DOHH2 (cell line): ENCODE data around the gene EN2.

Experiments used
- H3F3A ChIP-seq: fragments of 200-600 bp; sonication (generic), shearing (Covaris generic); 2 replicates; pipeline ENCODE4 v1.6.0; 2016; ENCODE audit warnings: antibody characterized with exemption, mild to moderate bottlenecking; ENCODE audit not compliant: control insufficient read depth, insufficient read depth
- H3K27ac ChIP-seq: fragments of 200-600 bp; sonication (generic); 2 replicates; pipeline ENCODE4 v1.5.1; 2014; ENCODE audit warnings: low read depth, mild to moderate bottlenecking, low read length, moderate library complexity
- H3K27me3 ChIP-seq: fragments of 200-600 bp; sonication (generic); 2 replicates; pipeline ENCODE4 v1.6.1; 2014; ENCODE audit warnings: mild to moderate bottlenecking, low read length, mixed read lengths; ENCODE audit not compliant: control insufficient read depth
- H3K36me3 ChIP-seq: fragments of 200-600 bp; sonication (generic); 2 replicates; pipeline ENCODE4 v1.6.1; 2014; ENCODE audit warnings: mild to moderate bottlenecking, low read length, moderate library complexity, mixed read lengths; ENCODE audit not compliant: control insufficient read depth
- H3K4me1 ChIP-seq: fragments of 200-600 bp; sonication (generic); 2 replicates; pipeline ENCODE4 v1.6.1; 2014; ENCODE audit warnings: mild to moderate bottlenecking, low read length, mixed read lengths; ENCODE audit not compliant: control insufficient read depth
- H3K4me2 ChIP-seq: fragments of 200-600 bp; sonication (generic); 2 replicates; pipeline ENCODE4 v1.6.0; 2014; ENCODE audit warnings: mild to moderate bottlenecking, low read length, moderate library complexity
- H3K4me3 ChIP-seq: fragments of 200-600 bp; sonication (generic); 2 replicates; pipeline ENCODE4 v1.5.1; 2014; ENCODE audit warnings: mild to moderate bottlenecking, low read length, mixed read lengths
- H3K79me2 ChIP-seq: fragments of 200-600 bp; sonication (generic); 2 replicates; pipeline ENCODE4 v1.6.1; 2014; ENCODE audit warnings: mild to moderate bottlenecking, low read length, mixed read lengths; ENCODE audit not compliant: control insufficient read depth
- H3K9me2 ChIP-seq: fragments of 200-600 bp; sonication (generic); replicated peaks from 2 replicates; pipeline ENCODE4 v1.6.1; 2014; ENCODE audit warnings: mild to moderate bottlenecking, low read length, mixed read lengths; ENCODE audit not compliant: control insufficient read depth
- H3K9me3 ChIP-seq: fragments of 200-600 bp; sonication (generic); 2 replicates; pipeline ENCODE4 v1.6.1; 2014; ENCODE audit warnings: antibody characterized with exemption, low read length, mixed read lengths; ENCODE audit not compliant: control insufficient read depth, insufficient read depth
- H4K20me1 ChIP-seq: fragments of 200-600 bp; sonication (generic); 2 replicates; pipeline ENCODE4 v1.6.0; 2014; ENCODE audit warnings: low read depth, mild to moderate bottlenecking, antibody characterized with exemption, low read length, moderate library complexity; ENCODE audit not compliant: control insufficient read depth, insufficient read depth
- EZH2phosphoT487 ChIP-seq: fragments of 200-600 bp; sonication (generic); IDR thresholded peaks from 2 replicates; pipeline ENCODE4 v1.6.1; 2017; ENCODE audit warnings: borderline replicate concordance, mild to moderate bottlenecking, antibody characterized with exemption, low read length, moderate library complexity, mixed read lengths
- TF ChIP-seq, protein P1 (sequence below): fragments of 200-600 bp; sonication (generic); IDR thresholded peaks from one replicate; pipeline ENCODE4 v1.5.1; 2014; ENCODE audit warnings: antibody characterized with exemption, mild to moderate bottlenecking, low read depth, low read length; ENCODE audit not compliant: poor library complexity, severe bottlenecking

Gene EN2

DNA sequence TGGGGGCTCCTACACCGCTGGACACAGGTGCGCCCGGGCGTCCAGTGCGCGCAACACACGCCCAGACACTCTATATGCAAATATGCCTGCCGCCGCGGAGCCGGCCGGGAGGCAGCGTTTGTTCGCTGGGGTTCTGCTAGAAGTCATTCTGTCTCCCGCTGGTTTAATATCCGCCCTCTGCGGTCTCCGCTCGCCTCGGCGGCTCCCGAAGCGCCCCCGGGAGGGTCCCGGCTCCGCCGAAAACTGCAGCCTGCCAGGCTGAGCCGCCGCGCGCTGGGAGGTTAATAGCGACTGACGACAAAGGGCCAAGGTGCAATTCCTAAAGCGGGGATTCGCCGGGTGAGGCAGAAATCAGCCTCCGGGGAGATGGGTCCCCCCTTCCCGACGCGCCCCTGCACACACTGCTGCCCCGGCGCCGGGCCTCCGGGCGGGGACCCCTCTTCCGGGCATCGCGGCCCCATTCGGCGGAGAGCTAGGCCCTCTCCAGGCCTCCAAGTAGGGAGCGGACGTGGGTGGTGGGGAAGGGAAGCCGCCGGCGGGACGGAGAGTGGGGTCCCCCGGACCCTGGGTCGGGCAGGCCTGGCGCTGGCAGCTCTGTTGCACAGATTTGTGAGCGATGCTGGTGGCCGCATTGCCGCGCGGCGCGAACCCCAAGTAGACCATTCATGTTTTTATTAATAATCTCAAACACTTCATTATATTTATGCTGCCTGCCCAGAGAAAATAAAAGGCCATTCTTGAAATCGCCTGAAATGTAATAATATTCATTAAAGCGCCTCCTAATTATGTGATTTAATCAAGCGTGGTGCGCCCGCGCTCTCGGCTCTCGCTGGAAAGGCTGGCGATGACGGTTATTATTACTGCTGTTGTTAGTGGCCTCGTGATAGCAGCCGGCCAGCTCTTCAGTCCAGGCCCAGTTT lies 9.1 kb downstream of the EN2 start:
- no peak overlapping the region for H3K27ac ChIP-seq

DNA sequence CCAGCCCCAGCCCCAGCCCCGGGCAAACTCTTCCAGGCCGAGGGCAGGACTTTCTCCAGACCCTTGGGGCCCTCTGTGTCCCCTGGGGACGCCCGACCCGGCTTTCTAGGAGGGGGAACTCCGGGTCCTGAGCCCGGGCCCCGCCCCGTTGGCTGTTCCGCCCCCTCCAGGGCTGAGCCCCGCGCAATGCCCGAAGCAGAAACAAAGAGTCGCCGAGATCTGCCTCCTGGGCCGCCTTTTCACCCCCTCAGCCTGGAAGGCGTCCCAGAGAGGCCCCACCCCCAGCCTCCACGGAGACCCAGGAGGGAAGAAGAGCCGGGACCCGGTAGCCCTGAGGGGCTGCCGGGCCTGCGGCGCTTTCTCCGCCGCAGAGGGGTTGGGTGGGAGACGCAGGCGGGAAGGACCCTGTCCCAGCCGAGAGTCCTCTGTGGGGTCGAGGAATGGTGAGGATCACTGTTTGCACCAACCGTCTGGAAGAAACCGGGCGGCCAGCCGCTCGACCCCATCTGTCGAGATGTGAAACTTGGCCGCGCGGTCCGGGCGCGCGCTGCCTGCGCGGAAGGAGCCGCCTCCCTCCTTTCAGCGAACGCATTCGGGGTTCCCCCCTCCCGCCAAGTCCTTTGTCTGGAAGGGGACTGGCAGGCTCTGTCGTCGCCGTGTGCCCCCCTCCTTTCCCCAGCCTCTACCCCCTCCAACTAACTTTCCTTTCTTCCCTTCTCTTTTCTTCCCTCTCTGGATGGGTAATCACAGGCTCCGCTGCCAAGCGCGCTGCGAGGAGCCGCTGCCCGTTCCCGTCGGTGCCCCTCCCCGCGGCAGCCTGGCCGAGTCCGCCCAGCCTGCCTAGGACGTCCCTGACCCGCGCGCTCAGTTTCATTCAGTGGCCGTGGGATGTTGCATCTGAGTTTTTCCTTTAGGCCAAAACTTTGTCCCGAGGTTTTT lies 10.2 kb downstream of the EN2 start:
- H3K4me3 ChIP-seq: no peak overlapping the region
- H3F3A ChIP-seq: no peaks in the 10 kb centered on the region
- H3K27me3 ChIP-seq: peaks cover 54% of the 10 kb centered on the region
- no peak overlapping the region for H3K4me2 ChIP-seq
- no peaks in the 10 kb centered on the region for H3K79me2 ChIP-seq
- no peak for TF ChIP-seq EZH2phosphoT487
- TF ChIP-seq, protein P1, sequence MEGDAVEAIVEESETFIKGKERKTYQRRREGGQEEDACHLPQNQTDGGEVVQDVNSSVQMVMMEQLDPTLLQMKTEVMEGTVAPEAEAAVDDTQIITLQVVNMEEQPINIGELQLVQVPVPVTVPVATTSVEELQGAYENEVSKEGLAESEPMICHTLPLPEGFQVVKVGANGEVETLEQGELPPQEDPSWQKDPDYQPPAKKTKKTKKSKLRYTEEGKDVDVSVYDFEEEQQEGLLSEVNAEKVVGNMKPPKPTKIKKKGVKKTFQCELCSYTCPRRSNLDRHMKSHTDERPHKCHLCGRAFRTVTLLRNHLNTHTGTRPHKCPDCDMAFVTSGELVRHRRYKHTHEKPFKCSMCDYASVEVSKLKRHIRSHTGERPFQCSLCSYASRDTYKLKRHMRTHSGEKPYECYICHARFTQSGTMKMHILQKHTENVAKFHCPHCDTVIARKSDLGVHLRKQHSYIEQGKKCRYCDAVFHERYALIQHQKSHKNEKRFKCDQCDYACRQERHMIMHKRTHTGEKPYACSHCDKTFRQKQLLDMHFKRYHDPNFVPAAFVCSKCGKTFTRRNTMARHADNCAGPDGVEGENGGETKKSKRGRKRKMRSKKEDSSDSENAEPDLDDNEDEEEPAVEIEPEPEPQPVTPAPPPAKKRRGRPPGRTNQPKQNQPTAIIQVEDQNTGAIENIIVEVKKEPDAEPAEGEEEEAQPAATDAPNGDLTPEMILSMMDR: no peak
- H4K20me1 ChIP-seq: no peaks in the 10 kb centered on the region
- no peak overlapping the region for H3K27ac ChIP-seq
- H3K4me1 ChIP-seq: no peaks in the 10 kb centered on the region
- H3K9me3 ChIP-seq: no peaks in the 10 kb centered on the region
- no peaks in the 10 kb centered on the region for H3K9me2 ChIP-seq
- no peaks in the 10 kb centered on the region for H3K36me3 ChIP-seq

More for the DNA sequence above, 9.1 kb downstream of the EN2 start:
- Histone ChIP-seq H3K9me3 (no peaks in the 10 kb centered on the region), H3K4me2 (no peak overlapping the region), H3K27me3 (peaks cover 59% of the 10 kb centered on the region), H3K4me3 (no peak overlapping the region), H3K36me3 (no peaks in the 10 kb centered on the region), H3K79me2 (no peaks in the 10 kb centered on the region), H4K20me1 (no peaks in the 10 kb centered on the region), H3K9me2 (no peaks in the 10 kb centered on the region), H3F3A (no peaks in the 10 kb centered on the region), H3K4me1 (no peaks in the 10 kb centered on the region)
- no peak for TF ChIP-seq EZH2phosphoT487
- TF ChIP-seq, protein P1: no peak

DNA sequence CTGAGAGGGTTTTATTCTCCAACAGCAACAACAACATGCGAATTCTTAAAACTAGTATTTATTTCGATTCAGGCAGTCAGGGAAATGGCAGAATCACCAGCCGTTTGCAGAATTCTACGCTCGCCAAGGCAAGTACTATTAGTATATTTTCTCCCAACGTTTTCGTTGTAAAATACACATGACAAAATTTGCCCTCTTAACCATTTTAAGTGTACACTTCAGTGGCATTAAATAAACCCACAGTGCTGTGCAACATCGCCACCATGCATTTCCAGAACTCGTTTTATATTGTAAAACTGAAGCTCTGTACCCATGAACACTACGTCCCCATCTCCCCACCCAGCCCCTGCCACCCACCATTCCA lies 10.8 kb downstream of the EN2 start:
- no peaks in the 10 kb centered on the region for H3K9me2 ChIP-seq
- no peak for TF ChIP-seq EZH2phosphoT487
- TF ChIP-seq, protein P1: no peak
- no peaks in the 10 kb centered on the region for H3K36me3 ChIP-seq
- no peaks in the 10 kb centered on the region for H3K9me3 ChIP-seq
- no peak overlapping the region for H3K4me3 ChIP-seq
- H3K4me1 ChIP-seq: no peaks in the 10 kb centered on the region
- no peaks in the 10 kb centered on the region for H3K79me2 ChIP-seq
- H3K27ac ChIP-seq: no peak overlapping the region
- H3K27me3 ChIP-seq: peaks cover 52% of the 10 kb centered on the region
- H3F3A ChIP-seq: no peaks in the 10 kb centered on the region
- H4K20me1 ChIP-seq: no peaks in the 10 kb centered on the region
- H3K4me2 ChIP-seq: no peak overlapping the region
